Thoracic aorta (tissue), 2 donors: ENCODE measurements around the gene CDKAL1. TPM values are rescaled to one million over a fixed set of nuclear protein-coding genes. Genes with fewer than 3 reads are reported as not detected.

Experiments used
- ATAC-seq: fragments of 150-250 bp; one replicate; pipeline ENCODE4 v1.8.0; 2017; ENCODE audit warnings: low read depth; ENCODE audit not compliant: insufficient number of reproducible peaks, low FRiP score
- DNase-seq: peaks from one replicate; pipeline ENCODE4 v3.0.0-alpha.2; 2020; ENCODE audit warnings: low spot score
- H3K27ac ChIP-seq, 2 donors: fragments of 200-600 bp; sonication (generic); 1 replicate in 1 of 2; 2 replicates in 1 of 2; pipeline ENCODE4 v1.5.1; 2016; ENCODE audit warnings: mild to moderate bottlenecking in 2 of 2, moderate library complexity in 2 of 2
- H3K27me3 ChIP-seq: fragments of 200-600 bp; sonication (generic); replicated peaks from 2 replicates; pipeline ENCODE4 v1.6.0; 2016; ENCODE audit warnings: mild to moderate bottlenecking; ENCODE audit not compliant: insufficient read depth
- H3K36me3 ChIP-seq: fragments of 200-600 bp; sonication (generic); one replicate; pipeline ENCODE4 v1.5.1; 2016
- H3K4me1 ChIP-seq, 2 donors: fragments of 200-600 bp; sonication (generic); 1 replicate in 1 of 2; 2 replicates in 1 of 2; pipeline versions ENCODE4 v1.5.1 to v1.6.0; 2016; ENCODE audit warnings: low read depth in 2 of 2, mild to moderate bottlenecking in 1 of 2; ENCODE audit not compliant: control insufficient read depth in 1 of 2
- H3K4me3 ChIP-seq: fragments of 200-600 bp; sonication (generic); 2 replicates; pipeline ENCODE4 v1.5.1; 2016; ENCODE audit warnings: mild to moderate bottlenecking
- H3K9me3 ChIP-seq: fragments of 200-600 bp; sonication (generic); 2 replicates; pipeline ENCODE4 v1.5.1; 2016
- CTCF ChIP-seq: fragments of 200-600 bp; sonication (generic); IDR thresholded peaks from one replicate; pipeline ENCODE4 v1.5.1; 2019; ENCODE audit warnings: antibody characterized with exemption
- total RNA-seq, 2 donors: library from RNA; depleted of rRNA; stranded (reverse); fragments of >200 nt; gene quantifications; one replicate each; pipeline versions ENCODE4 v1.1.0 to v1.2.3, GENCODE V29; 2016

CDKAL1 gene
- total RNA-seq, 2 donors from 2014 or later: 8.5 to 14.6 TPM

DNA sequence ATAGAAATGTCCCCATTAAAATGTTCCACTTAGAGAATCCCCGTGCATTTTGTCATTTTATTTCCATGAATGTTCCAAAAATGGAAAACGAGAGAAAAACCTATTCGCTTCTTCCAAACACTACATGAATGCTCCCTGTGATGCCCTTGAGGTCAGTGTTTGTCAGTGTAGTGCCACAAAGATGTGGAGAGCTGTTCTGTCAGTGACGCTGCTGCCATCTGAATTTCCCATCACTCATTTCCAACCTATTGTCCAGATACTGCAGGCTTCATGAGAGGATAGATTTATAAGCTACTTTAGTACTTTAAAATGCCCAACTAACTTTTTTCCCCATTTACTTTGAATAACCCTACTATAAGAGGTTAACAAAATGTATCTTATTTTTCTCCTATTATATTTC, 335.8 kb downstream of the CDKAL1 start:
- Histone ChIP-seq H3K4me3 (no peak overlapping the region), H3K4me1 (no peaks in the 10 kb centered on the region), H3K9me3 (no peaks in the 10 kb centered on the region), H3K27ac (no peak overlapping the region), H3K36me3 (no peaks in the 10 kb centered on the region), H3K27me3 (no peaks in the 10 kb centered on the region)
- ATAC-seq (no peak), DNase-seq (no peak)
- TF ChIP-seq CTCF: no peak

DNA sequence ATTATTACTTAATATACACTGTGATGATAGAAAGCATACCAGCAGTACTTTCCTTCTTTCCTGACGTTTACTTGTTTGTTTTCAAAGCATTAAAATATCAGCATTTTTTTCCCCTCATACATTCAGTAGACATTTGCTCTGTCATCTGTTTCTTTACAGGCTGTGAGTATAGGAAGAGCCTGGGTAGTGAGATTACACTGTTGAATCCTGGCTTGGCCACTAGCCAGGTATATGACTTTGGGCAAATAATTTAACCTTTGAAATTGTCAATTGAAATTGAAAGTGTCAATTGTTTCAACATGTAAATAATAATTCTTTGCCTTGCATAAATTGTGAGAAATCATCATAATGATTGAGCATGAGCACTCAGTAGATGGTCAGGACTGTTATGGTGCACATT, 336.2 kb downstream of the CDKAL1 start:
- H3K4me3 ChIP-seq: no peak overlapping the region
- no peaks in the 10 kb centered on the region for H3K36me3 ChIP-seq
- ATAC-seq: no peak
- DNase-seq: no peak
- no peak for TF ChIP-seq CTCF
- no peaks in the 10 kb centered on the region for H3K27me3 ChIP-seq
- no peaks in the 10 kb centered on the region for H3K4me1 ChIP-seq
- H3K9me3 ChIP-seq: no peaks in the 10 kb centered on the region
- no peak overlapping the region for H3K27ac ChIP-seq

DNA sequence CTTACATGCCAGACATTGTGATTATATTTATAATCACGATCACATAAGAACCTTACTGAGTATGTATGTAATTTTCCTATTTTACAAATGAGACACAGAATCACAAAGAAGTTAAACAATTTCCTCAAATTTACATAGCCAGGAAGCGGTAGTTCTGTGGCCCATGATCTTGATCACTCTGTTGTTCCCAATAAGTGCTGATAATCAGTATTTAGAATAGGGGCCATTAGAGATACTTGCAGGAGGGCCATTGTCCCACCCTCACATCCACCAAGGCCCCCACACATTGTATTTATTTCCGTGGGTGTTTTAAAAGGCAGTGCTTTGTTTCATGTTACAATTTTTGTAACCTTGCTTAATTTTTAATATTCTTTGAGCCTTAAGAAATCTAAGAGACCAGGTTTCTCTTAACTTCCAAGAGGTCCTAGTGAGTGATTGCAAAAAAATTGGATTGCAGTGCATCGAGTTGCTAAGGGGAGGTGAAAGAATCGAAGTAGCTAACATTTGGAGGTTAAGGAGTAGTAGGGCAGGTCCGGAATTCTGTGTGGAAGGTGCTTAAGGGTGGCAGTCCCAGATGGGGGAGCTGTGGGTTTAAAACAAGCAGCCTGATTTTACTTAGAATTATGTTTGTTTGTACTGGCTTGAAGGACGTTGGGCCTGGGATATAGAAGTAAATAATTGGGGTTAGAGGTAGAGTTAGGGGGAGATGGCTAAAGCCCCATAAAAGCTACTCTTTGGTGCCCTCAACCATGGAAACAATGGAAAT, 339.4 kb downstream of the CDKAL1 start:
- no peak overlapping the region for H3K4me3 ChIP-seq
- TF ChIP-seq CTCF: no peak
- H3K27me3 ChIP-seq: no peaks in the 10 kb centered on the region
- ATAC-seq (no peak), DNase-seq (no peak)
- no peaks in the 10 kb centered on the region for H3K9me3 ChIP-seq
- H3K36me3 ChIP-seq: no peaks in the 10 kb centered on the region
- H3K4me1 ChIP-seq: peaks cover 11 to 15% of the 10 kb centered on the region in 2 donors
- no peak overlapping the region for H3K27ac ChIP-seq

- DNase-seq: no peak
- Histone ChIP-seq H3K27ac (no peak overlapping the region), H3K27me3 (no peaks in the 10 kb centered on the region), H3K9me3 (no peaks in the 10 kb centered on the region), H3K36me3 (no peaks in the 10 kb centered on the region), H3K4me3 (no peak overlapping the region), H3K4me1 (peaks cover 11 to 15% of the 10 kb centered on the region in 2 donors)
- no peak for TF ChIP-seq CTCF
- no peak for ATAC-seq
Measured at GRCh38 chr6:20875369-20875963, 341.2 kb downstream of the CDKAL1 start.

DNA sequence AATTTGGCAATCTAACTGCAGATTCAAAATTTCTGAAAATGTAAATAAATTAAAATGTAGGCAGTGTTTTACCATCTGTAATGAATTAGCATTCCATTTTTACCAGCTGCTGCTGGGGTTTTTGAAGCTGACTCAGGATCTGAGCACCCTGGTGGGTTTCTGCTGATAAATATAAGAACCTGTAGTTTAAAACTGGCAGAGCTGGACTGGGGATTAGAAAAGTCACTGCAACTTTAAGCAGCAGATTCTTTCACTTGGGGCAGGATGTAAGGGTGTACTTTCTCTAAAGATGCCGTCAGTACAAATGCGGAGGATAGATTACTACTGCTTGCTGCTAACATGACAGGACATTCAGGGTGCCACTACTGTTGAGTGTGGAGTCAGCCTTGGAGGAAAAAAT, 341.8 kb downstream of the CDKAL1 start:
- no peak for TF ChIP-seq CTCF
- ATAC-seq: no peak
- H3K9me3 ChIP-seq: no peaks in the 10 kb centered on the region

More for the DNA sequence above, 341.8 kb downstream of the CDKAL1 start:
- peaks cover 11 to 15% of the 10 kb centered on the region in 2 donors for H3K4me1 ChIP-seq
- H3K27ac ChIP-seq: no peak overlapping the region
- no peak overlapping the region for H3K4me3 ChIP-seq
- H3K36me3 ChIP-seq: no peaks in the 10 kb centered on the region
- no peak for DNase-seq
- H3K27me3 ChIP-seq: no peaks in the 10 kb centered on the region
